Inflammatory macrophage (primary cell): Measurements from ENCODE around the gene CLDN16.

Experiments
- DNase-seq, 2 donors: peaks; one replicate each; pipeline ENCODE4 v3.0.0-alpha.2; 2020 to 2022

The CLDN16 gene

GRCh38 chr3:190380184-190380583 is 7.8 kb upstream of the CLDN16 start:
- no peak for DNase-seq

DNA sequence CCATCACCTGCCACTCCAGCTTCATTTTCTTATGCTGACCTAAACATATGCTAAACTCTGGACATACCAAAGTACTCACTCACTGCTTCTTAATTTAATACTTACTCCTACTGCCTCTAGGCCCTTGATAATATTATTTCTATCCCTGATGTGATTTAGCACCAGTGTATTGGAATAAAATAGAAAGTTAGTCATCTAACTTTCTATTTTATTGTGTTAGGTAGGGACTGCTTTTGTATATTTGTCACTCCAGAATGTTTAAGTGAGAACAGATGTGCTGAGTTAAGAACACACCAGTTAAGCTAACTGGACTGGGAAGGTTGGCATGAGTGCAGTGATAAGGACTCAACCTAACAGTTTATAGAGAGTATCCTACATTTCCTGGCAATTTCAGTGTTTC is 6.5 kb upstream of the CLDN16 start:
- DNase-seq: no peak

DNA sequence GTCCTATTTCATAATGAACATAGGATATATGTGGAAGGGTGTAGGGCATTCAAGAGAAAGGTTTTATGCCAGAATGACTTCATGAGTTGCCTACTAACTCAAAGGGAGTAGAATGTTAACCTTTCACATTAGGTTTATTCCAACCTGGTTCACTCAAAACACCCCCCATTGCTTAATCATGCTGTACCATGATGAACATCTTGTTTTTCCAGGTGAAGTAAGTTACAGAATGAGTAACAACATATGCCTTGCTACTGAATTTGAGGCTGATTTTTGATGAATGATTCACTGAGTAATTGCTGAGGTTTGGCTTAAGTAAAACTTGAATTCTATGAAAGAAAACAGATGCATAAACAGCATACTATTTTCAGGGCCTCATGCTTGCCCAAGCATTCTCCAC is 5.9 kb upstream of the CLDN16 start:
- no peak for DNase-seq

DNA sequence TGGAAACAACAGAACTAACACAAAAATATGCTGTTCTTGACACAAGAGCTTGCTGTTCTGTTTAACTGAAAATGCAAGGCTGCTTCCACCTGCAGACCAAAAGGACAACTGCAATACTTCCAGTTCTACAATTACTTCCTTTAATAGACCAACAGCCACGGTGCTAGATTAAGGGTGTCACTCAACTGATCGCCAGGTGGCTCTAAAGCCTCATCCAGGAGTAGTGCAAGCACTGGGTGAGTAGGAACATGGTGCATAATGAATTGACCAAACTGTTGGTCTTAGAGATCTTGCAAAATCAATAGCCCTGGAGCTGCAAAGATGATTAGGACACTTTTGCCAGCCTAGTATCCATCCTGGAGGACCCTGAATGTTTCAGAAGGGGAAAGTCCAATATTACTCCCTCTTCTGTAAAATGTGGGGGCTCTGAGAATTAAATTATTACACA is 3.6 kb upstream of the CLDN16 start:
- peak; percentile 49 to 72 for DNase-seq

DNA sequence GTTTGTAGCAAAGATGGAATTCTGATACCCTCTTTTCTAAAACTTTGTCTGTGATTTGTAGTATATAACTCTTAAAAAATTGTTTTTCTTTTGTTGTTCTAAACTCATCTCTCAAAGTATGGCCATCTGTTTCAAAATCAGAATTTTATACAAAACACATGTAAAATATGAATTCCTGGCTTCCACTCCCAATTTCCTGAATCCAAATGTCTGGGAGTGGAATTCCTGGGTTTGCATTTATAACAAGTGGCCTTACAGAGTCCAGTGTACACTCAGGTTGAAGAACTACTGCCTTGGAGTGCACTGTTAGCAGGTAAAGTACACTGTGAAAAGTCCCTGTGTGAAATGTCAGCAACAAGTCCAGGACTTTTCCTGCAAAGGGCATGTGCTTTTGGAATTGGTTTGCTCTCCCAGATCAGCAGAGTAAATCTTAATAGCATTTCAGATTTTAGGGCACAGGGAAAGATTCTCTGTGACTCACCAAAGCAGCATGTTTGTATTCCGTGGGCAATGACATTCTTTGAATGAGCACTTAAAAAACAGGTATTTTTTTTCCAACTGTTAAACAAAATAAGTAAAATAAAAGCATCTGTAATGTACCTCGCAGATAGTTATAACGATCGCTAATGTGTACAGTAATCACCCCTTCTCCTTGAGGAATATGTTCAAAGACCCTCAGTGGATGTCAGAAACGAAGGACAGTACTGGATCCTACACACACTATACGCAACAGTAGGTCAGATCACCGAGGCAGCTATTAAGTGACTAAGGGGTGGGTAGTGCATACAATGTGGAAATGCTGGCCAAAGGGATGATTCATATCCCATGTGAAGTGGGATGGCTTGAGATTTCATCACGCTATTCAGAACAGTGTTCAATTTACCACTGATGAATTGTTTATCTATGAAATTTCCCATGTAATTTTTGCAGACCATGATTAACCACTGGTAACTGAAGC is 2.0 kb upstream of the CLDN16 start:
- peak; percentile 68 to 85 for DNase-seq

GRCh38 chr3:190388703-190389102 is 740 bp downstream of the CLDN16 start:
- no peak for DNase-seq

DNA sequence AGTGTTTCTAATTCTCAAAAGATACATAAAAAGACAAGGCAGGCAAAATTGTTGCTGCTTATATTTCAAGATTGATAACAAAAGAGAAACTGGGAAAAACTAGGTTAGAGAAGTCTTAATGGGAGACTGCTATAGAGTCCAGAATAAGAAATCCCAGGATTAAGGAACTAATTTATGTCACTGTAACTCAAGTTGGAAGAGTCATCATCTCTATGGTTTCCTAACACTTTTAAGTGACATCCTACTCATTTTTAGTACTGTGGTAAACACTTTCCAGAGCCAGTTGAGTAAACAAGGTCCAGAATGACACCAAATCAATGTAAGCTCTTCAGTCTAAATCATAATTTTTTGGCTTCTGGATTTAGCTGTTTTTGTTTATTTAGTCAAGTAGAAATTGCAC is 8.0 kb downstream of the CLDN16 start:
- DNase-seq: peak; percentile 55 to 58

GRCh38 chr3:190397889-190398288 is 9.9 kb downstream of the CLDN16 start:
- no peak for DNase-seq

DNA sequence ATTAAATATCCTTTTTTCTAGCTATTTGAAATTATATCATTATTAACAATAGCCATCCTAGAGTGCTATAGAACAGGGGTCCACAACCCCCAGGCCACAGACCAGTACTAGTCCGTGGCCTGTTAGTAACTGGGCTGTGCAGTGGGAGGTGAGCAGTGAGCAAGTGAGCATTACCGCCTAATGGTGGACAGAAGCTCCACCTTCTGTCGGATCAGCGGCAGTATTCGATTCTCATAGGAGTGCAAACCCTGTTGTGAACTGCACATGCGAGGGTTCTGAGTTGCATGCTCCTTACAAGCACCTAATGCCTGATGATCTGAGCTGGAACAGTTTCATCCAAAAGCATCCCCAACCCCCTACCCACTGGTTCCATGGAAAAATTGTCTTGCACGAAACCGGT is 11.7 kb downstream of the CLDN16 start:
- DNase-seq: no peak

- peak in 1 of 2 donors; percentile 8 for DNase-seq
These were observed 14.0 kb downstream of the CLDN16 start for GRCh38 chr3:190401963-190402362.

- no peak for DNase-seq
These were observed 16.8 kb downstream of the CLDN16 start for GRCh38 chr3:190404715-190405114.

DNA sequence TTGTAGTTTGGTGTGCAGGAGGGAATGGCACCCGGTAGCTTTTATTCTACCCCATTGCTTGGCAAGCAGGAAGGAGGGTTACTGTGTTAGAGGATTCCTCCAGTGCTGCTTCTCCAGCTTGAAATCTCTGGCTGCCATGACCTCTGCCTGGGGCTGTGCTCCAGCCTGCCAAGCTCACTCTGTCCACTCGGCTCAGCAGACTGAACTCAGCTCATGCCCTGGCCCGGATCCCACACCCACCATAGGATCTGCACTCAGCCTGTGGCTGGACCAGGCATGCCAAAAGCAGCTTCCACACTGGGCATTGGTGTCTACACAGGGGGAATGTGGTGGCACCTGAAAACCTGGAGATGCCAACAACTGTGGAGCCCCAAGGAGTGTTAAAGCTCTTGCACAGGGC is 26.3 kb downstream of the CLDN16 start:
- no peak for DNase-seq

- DNase-seq: no peak
These were observed 36.1 kb downstream of the CLDN16 start for GRCh38 chr3:190424108-190424477.

DNA sequence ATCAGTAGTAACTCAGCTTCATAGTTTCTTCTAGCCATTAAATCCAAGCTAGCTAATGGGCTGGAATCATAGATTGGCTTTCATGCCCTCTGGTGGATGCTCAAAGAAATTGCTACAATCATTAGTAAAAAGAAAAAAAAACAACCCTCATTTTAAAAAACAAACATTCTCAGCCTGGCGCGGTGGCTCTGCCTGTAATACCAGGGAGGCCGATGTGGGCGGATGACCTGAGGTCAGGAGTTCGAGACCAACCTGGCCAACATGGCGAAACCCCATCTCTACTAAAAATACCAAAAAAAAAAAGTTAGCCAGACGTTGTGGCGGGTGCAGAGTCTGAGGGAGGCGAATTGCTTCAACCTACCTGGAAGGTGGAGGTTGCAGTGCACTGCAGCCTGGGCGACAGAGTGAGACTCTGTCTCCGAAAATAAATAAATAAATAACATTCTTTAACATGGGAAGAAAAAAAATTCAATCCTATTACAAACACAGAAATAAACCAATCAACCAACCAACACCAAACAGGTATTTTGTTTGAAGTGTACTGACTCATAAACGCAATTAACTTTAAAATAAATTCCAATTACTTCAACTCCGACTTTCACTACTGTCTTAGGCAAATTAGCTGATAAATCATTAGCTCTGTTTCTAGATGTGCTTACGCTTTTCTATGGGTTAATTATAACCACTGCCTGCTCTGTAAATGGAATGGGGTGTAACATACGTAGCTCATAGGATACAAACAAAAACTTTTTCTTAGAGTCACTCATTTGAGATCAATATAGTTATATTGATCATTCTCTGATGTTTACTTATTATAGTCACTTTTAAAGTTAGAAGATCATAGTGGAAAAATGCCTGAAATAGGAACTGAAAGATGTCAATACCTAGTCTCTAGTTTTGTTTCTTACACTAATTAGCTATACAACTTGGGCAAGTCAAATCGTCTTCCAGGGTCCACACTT is 36.8 kb downstream of the CLDN16 start:
- DNase-seq: peak; percentile 61 to 62

- DNase-seq: no peak
These were observed 37.9 kb downstream of the CLDN16 start for GRCh38 chr3:190425833-190426232.

DNA sequence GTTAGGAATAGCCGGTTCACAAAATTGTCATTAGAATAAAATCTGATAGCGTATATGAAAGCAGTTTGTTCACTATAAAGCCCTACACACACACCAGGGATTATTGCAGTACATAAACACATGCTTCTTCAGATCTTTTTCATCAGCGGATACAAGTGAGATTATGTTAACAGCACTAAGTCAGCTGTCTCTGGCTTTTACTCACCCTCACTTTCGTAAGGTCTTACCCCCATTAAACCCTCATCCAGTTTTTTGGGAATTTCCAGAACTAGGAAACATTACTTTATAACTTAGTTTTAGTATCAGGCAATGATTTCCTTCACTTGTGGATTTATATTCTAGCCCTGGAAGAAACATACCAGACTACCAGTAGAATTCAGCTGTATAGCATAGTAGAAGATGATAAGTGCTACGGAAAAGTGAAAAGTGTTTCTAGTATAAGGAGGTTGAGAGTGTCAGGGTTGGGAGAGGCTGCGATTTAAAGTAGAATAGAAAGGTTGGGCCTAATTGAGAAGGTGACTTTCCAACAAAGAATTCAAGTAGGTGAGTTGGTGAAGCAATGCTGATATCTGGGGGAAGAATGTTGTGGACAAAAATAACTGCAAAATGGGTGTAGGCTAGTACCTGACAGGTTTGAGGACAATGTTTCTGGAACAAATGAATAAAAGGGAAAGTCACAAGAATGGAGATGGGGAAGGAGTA is 39.0 kb downstream of the CLDN16 start:
- DNase-seq: no peak

GRCh38 chr3:190429681-190430080 is 41.7 kb downstream of the CLDN16 start:
- no peak for DNase-seq

GRCh38 chr3:190430906-190431305 is 42.9 kb downstream of the CLDN16 start:
- DNase-seq: no peak

- DNase-seq: no peak
These were observed 44.3 kb downstream of the CLDN16 start for GRCh38 chr3:190432216-190432615.

DNA sequence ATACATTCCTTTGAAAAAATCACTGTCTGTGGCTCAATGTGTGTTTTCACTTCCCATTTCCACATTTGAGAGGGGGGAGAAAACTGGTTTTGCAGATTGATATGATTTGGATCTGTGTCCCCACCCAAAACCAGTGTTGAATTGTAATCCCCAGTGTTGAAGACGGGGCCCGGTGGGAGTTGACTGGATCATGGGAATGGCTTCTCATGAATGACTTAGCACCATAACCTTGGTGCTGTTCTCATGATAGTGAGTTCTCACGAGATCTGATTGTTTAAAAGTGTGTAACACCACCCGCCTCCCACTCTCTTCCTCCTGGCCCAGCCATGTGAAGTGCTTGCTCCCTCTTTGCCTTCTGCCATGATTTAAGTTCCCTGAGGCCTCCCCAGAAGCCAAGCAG is 45.7 kb downstream of the CLDN16 start:
- DNase-seq: no peak

DNA sequence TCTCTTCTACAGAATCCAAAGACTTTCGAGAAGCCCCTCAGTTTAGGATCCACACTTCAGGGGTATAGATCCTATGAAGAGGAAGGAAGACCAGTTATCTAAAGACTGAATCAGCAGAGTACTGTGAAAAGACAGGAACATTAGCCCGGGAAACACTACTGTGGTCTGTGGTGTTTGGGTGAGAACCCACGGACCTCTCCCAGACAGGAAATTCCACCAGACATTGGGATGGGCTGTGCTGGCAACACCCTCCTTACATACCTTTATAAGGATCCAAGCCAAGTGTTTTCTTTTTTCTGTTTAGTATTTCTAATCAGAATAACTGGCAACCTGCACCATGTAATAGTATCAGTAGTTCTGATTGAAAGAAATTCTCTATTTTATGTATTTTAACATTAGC is 47.7 kb downstream of the CLDN16 start:
- DNase-seq: no peak

GRCh38 chr3:190436331-190436730 is 48.4 kb downstream of the CLDN16 start:
- peak in 1 of 2 donors; percentile 48 for DNase-seq

DNA sequence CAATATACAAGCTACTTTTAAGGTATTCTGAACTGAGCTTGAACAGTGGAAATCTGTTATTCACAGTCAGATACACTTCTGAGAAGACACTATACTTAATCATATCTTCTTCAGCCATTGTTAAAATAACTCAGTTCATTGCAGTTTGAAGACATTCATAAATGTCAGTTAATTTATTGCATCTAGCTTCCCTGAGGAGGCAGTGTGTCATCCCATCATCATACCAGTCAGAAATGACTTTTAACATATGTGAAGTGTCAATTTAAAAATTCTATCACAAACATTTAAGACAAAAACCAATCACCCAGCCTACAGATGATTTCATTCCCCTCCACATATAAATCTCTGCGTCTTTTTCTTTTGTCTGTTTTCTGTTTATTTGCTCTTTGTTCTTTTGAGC is 54.3 kb downstream of the CLDN16 start:
- DNase-seq: no peak
